Hematopoietic multipotent progenitor cell treated with erythropoietin and hydrocortisone succinate and interleukin-3 and kit ligand, for 4 days (in vitro differentiated cells): ENCODE data around the gene CD37.
"Not testable (repeated sequence)": the region's sequence is repeated elsewhere in the genome, so short reads cannot be mapped to it uniquely, and the experiment has no call there.

ENCODE experiments used
- DNase-seq: peaks from one replicate; pipeline ENCODE4 v3.0.0-alpha.2; 2015

The CD37 gene

DNA sequence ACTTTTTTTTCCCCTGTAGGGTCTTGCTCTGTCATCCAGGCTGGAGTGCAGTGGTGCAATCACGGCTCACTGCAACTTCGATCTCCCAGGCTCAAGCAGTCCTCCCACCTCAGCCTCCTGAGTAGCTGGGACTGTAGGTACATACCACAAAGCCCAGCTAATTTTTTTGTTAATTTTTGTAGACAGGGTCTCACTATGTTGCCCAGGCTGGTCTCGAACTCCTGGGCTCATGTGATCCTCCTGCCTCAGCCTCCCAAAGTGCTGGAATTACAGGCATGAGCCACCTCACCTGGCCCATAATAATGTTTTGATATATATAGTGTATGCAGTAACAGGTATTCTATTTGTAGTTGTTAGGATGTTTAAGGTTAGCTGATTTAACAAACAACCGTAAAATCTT is 4.0 kb upstream of the CD37 start:
- not testable (repeated sequence) for DNase-seq

DNA sequence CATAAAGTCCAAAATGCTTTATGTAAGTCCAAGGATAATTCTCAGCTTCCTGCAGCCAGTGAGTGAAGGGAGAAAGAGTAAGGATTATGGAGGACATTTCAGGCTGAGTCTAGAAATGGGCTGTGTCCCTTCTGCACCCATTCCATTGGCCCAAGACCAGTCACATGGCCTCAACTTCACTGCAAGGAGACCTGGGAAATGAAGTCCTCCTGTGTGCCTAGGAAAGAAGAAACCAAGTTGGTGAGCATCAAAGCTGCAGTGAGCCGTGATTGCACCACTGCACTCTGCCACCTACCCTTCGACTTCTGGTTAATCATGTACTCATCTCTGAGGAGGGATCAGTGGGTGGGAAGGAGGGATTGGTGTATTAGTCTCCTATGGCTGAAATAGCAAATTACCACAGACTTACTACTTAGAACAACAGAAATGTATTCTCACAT is 3.6 kb upstream of the CD37 start:
- peak; percentile 87 for DNase-seq

GRCh38 chr19:49332691-49333417 is 2.4 kb upstream of the CD37 start:
- not testable (repeated sequence) for DNase-seq

DNA sequence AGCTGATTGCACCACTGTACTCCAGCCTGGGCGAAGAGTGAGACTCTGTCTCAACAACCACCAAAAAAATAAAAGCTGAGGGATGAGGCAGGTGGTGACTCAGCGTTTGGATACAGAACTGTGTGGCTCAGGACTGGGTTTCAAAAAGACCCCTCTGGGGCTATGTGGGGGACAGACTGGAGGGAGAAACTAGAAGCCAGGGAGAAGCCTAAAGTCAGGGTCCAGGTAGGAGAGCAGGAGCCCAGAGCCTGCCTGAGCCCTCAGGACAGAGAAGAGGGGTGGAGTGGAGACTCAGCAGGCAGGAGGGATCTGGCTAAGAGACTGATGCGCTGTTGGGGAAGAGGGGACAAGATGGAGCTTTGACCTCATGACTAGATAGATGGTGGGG is 1.8 kb upstream of the CD37 start:
- no peak for DNase-seq

GRCh38 chr19:49333811-49334288 is 1.4 kb upstream of the CD37 start:
- peak; percentile 65 for DNase-seq

DNA sequence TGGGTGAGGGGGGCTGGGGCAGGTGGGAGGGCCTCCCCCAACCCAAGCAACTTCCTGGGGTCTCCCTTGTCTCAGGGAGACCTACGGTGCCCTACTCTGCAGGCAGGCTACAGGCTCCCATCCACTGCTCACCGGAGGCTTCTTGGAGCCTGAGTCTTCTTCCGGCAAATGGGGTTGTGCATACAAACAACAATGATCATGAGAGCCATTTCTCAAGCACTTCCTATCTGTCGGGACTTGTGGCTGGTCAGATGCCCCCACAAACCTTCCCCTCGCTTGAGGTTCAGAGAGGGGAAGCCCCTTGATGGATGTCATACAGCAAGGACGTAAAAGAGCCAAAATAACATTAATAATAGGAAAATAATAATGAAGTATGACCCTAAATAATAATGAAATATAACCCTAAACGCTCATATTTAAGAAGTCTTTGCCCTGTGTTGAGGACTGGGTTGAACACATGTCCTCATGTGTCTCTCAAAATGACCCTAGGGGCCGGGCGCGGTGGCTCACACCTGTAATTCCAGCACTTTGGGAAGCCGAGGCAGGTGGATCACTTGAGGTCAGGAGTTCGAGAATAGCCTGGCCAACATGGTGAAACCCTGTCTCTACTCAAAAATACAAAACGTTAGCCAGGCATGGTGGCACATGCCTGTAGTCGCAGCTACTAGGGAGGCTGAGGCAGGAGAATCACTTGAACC is 727 bp downstream of the CD37 start:
- DNase-seq: peak; percentile 63

GRCh38 chr19:49336482-49337266 is 1.5 kb downstream of the CD37 start:
- no peak for DNase-seq

- no peak for DNase-seq
Measured at GRCh38 chr19:49337267-49338022, 2.2 kb downstream of the CD37 start.

DNA sequence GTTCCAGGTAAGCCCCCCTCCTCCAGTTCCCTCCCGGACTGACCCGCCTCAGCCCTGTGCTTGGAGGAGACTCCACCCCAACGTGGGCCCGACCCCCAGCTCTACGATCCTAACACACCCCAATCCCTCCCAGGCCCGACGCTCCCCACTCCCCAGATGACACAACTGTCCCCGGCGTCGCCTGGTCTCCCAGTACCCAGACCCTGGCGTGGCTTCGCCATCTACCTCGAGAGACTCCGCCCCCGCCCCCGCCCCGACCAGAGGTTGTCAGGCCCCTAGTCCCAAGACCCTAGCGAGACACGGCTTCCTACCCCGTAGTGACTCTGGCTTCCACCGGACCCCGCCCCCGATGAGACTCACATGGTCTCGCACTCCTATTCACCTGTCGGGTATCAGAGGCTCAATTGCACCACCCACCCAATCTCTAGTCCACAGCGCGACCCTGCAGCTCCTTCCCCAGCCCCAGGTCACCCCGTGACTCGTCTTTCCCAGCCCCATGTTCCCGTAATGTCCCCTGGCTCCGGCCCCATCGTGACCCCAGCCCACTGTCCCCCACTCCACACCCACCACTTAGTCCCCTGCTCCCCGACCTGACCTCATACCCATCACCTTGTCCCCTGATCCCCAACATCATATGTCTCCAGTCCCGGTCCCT is 2.9 kb downstream of the CD37 start:
- no peak for DNase-seq

- peak; percentile 34 for DNase-seq
Measured at GRCh38 chr19:49338691-49339300, 3.6 kb downstream of the CD37 start.

DNA sequence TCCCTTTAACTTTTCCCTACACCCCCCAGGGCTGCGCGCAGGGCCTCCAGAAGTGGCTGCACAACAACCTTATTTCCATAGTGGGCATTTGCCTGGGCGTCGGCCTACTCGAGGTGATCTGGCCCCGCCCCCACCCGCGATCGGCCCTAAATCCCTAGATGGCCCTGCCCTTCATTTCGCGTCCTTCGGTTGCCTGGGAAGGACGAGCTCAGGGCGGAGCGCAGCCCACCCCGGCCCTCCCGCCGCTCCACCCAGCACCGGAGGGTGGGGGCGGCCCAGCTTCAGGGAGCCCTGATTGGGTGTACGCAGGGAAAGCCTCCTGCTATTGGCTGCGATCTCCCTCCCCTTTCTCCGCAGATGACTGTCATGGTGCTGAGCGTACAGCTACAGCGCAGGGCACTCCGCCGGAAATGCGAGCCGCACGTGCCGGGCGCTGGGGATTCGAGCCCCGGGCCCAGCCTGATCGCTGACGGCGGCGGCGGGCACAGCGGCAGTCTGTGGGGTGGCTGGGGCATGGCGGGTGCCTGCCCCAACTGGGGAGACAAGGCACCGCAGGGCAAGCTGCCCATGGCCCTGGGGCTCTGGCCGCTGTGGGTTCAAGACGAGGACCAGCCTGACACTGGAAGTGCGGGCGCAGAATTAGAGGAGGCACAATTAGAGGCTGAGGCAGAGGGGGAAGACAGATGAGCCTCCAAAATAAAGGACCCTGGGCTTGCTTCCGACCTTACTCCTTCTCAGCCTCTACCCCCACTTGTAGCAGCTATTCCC is 4.3 kb downstream of the CD37 start:
- peak; percentile 32 for DNase-seq

DNA sequence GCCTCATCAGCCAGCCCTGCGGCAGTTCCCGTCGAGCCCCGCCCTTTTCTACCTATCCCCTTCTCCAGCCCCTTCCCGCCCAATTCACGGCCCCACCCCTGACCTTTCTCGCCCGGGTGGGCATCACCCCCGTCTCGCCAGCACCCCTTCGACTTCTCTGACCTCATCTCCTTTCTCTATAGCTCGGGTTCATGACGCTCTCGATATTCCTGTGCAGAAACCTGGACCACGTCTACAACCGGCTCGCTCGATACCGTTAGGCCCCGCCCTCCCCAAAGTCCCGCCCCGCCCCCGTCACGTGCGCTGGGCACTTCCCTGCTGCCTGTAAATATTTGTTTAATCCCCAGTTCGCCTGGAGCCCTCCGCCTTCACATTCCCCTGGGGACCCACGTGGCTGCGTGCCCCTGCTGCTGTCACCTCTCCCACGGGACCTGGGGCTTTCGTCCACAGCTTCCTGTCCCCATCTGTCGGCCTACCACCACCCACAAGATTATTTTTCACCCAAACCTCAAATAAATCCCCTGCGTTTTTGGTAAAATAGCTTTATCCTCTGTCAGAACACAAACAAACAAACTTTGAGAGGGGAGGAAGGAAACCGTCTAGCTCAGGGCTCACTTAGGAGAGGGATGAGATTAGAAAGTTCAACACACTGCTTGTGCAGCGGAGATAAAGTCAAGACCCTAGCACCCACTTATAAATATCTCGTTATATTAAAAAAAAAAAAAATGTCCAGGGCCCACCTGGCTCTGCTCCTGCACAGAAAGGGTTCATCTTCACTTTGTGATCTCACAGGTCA is 5.1 kb downstream of the CD37 start:
- DNase-seq: peak; percentile 28

DNA sequence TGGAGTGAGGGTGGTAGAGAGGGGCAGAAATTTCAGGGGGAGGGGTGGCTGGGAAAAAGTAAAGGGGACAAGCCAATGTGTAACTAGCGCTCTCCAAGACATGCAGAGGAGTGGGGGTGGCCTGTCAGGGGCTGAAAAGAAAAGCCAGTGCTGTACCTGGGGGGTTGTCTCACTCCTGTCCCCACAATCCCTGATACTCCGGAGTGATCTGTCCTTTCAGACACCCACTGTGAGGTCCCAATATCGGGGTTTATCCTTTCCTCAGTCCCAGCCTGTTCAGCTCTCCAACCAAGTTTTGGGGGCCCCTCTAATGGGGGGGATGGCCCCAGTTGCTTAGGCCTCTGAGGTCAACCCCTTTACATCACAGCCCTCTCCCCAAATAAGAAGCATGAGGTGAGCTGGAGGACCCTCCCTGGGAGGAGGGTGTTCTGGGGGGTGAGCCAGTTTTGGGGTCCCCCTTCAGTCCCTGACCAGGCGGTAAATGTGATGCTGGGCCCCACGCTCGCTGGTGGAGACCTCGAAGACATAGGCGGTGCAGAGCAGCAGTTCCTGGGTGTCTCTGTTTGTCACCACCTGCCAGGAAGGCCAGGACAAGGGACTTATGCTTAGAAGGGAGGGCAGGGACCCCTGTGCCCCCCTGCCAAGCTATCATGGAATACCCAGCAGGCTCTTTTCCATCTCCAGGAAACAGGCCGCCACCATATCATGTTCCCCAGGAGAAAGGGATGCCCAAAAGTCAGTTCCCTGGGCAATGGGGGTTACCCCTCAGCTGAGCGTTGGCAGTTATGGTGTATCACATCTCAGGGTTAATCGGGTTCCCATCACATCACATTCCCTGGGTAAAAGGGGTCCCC is 5.9 kb downstream of the CD37 start:
- DNase-seq: no peak

- DNase-seq: no peak
Measured at GRCh38 chr19:49342291-49342721, 7.1 kb downstream of the CD37 start.

GRCh38 chr19:49343123-49343522 is 7.9 kb downstream of the CD37 start:
- no peak for DNase-seq

GRCh38 chr19:49344505-49345423 is 9.6 kb downstream of the CD37 start:
- DNase-seq: no peak

DNA sequence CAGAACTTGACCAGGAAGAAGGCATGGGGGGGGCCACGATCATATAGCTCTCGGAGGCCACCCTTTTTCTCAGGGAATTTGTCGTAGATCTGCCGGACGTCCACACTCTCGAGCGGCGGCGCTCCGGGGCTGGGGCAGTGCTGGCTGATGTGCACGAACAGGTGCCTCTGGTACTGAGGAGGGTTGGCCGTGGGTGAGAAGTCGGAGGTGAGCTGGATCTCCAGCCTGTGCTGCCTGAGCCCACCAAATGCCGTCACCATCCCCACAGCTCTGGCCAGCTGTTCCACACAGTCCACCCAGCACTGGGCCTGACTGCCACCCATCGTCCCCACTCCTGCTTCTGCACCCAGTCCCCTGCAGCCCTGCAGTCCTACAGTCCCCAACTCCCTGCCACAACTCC is 12.0 kb downstream of the CD37 start:
- no peak for DNase-seq

- DNase-seq: peak; percentile 49
Measured at GRCh38 chr19:49347835-49348234, 12.6 kb downstream of the CD37 start.
